Measurements from ENCODE around the gene DNM2. TPM values are rescaled to one million over a fixed set of nuclear protein-coding genes. Genes with fewer than 3 reads are reported as not detected.

The DNM2 gene
- total RNA-seq, 3 donors from 2014 or later, result 83.1 to 98.6 (median 84.5) TPM

DNA sequence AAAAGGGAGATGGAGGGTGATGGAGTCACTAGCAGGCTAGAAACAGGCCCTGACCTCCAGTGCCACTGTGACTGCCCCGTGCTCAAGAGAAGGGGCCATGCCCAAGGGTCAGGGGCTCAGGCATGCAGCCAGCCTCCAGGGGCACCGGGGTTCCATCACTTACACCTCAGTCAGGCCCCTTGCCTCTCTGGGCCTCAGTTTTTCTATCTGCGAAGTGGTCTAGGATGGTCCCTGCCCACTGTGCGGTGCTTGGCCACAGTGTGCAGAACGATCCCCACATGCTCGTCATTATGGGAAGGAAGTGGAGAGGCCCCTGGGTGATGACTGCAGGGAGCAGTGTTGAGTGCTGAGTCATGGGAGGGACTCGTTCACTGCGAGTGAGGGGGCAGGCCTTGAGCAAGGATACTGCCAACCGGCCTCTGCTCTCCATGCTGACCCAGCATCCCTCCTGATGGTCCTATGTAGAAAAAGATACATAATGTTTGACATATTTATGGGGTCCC is 95.1 kb downstream of the DNM2 start:
- no peaks in the 10 kb centered on the region for H3K27me3 ChIP-seq
- intact Hi-C loops (cut with DNase I; ENCODE audit: low total_unique reads), result no loop called here
- no peaks in the 10 kb centered on the region for H3K9me3 ChIP-seq
- H3K27ac ChIP-seq, result peak overlapping the region; percentile 45 to 67
- TF ChIP-seq POLR2AphosphoS5 (IDR thresholded peaks at IDR 0.05), result no peak
- TF ChIP-seq, protein P1, sequence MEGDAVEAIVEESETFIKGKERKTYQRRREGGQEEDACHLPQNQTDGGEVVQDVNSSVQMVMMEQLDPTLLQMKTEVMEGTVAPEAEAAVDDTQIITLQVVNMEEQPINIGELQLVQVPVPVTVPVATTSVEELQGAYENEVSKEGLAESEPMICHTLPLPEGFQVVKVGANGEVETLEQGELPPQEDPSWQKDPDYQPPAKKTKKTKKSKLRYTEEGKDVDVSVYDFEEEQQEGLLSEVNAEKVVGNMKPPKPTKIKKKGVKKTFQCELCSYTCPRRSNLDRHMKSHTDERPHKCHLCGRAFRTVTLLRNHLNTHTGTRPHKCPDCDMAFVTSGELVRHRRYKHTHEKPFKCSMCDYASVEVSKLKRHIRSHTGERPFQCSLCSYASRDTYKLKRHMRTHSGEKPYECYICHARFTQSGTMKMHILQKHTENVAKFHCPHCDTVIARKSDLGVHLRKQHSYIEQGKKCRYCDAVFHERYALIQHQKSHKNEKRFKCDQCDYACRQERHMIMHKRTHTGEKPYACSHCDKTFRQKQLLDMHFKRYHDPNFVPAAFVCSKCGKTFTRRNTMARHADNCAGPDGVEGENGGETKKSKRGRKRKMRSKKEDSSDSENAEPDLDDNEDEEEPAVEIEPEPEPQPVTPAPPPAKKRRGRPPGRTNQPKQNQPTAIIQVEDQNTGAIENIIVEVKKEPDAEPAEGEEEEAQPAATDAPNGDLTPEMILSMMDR (IDR thresholded peaks at IDR 0.05), result no peak
- no peak for TF ChIP-seq POLR2A (IDR thresholded peaks at IDR 0.05)
- no peak for DNase-seq (ENCODE audit: low spot score in 2 of 2)
- H3K4me3 ChIP-seq, result no peak overlapping the region
- no peaks in the 10 kb centered on the region for H3K36me3 ChIP-seq
- H3K4me1 ChIP-seq, result no peaks in the 10 kb centered on the region

DNA sequence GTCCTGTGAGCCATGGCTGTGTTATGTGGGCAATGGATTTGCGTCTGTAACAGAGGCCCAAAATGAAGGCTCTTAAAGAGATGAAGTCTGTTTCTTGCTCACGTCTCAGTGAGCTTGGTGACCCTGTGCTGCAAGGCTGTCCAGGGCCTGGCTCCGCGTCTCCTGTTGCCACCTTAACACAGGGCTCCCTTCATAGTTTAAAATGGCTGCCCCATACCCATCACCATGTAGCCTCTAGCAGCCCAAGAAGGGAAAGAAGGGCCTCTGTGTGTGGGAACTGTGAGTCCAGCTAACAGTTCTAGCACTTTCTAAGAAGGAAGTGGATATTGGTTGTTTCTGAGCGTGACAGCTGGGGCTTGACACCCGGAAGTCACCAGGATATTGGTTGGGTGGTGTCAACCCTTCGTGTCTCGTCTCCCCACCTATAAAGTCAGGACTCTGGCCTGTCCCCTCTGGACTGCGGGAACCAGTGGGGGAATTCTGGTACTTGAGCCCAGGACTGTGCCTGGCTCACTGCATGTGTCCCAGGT is 97.2 kb downstream of the DNM2 start:
- Histone ChIP-seq H3K4me3 (peak overlapping the region in 1 of 3 donors; percentile 68), H3K4me1 (no peaks in the 10 kb centered on the region), H3K9me3 (no peaks in the 10 kb centered on the region), H3K27me3 (no peaks in the 10 kb centered on the region), H3K36me3 (no peaks in the 10 kb centered on the region), H3K27ac (peak overlapping the region in 1 of 2 donors; percentile 95)
- intact Hi-C loops (cut with DNase I; ENCODE audit: low total_unique reads), result no loop called here
- TF ChIP-seq, protein P1 (IDR thresholded peaks at IDR 0.05), result no peak
- TF ChIP-seq POLR2AphosphoS5 (IDR thresholded peaks at IDR 0.05) (no peak), POLR2A (IDR thresholded peaks at IDR 0.05) (no peak)
- DNase-seq (ENCODE audit: low spot score in 2 of 2), result no peak

GRCh38 chr19:10815969-10816644 is 98.2 kb downstream of the DNM2 start:
- Histone ChIP-seq H3K27me3 (no peaks in the 10 kb centered on the region), H3K9me3 (no peaks in the 10 kb centered on the region), H3K27ac (peak overlapping the region; percentile 78 to 95), H3K36me3 (no peaks in the 10 kb centered on the region), H3K4me3 (peak overlapping the region; percentile 49 to 68 (median 51)), H3K4me1 (no peaks in the 10 kb centered on the region)
- TF ChIP-seq POLR2AphosphoS5 (IDR thresholded peaks at IDR 0.05) (no peak), POLR2A (IDR thresholded peaks at IDR 0.05) (no peak)
- TF ChIP-seq, protein P1 (IDR thresholded peaks at IDR 0.05), result no peak
- intact Hi-C loops (cut with DNase I; ENCODE audit: low total_unique reads), result no loop called here
- DNase-seq (ENCODE audit: low spot score in 2 of 2), result no peak

DNA sequence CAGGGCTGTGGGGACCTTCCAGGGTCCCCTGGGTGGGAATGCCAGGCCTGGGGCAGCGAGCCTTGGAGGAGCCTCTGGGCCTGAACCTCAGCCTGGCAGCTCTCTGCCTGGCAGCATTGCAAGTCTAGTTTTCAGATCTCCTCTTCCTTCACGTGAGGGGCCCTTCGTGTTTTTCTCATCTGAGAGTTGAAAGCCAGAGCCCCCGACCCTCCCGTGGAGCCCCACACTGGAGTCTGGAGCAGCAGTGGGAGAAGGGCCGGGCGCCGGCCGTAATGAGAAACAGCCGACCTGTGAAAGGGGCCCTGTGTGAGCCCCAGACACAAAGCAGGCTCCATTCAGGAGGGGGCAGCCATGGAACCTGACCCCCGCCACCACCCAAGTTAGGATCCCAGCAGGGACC is 98.8 kb downstream of the DNM2 start:
- TF ChIP-seq POLR2A (IDR thresholded peaks at IDR 0.05) (no peak), POLR2AphosphoS5 (IDR thresholded peaks at IDR 0.05) (no peak)
- TF ChIP-seq, protein P1 (IDR thresholded peaks at IDR 0.05), result no peak
- no peaks in the 10 kb centered on the region for H3K27me3 ChIP-seq
- H3K4me1 ChIP-seq, result no peaks in the 10 kb centered on the region
- no peak for DNase-seq (ENCODE audit: low spot score in 2 of 2)
- H3K27ac ChIP-seq, result peak overlapping the region; percentile 78 to 95
- no peaks in the 10 kb centered on the region for H3K9me3 ChIP-seq
- intact Hi-C loops (cut with DNase I; ENCODE audit: low total_unique reads), result no loop called here
- H3K36me3 ChIP-seq, result no peaks in the 10 kb centered on the region
- peak overlapping the region; percentile 49 to 68 (median 51) for H3K4me3 ChIP-seq
